Adrenal gland (tissue), 12 donors: Measurements from ENCODE around the gene NGFR. TPM values are rescaled to one million over a fixed set of nuclear protein-coding genes. Genes with fewer than 3 reads are reported as not detected.

ENCODE experiments used
- DNase-seq, 7 donors: peaks; one replicate each; pipeline ENCODE4 v3.0.0-alpha.2; 2019 to 2020
- H3K27ac ChIP-seq, 5 donors: fragments of 200-600 bp; sonication (generic) in 4 of 5; 1 replicate in 3 of 5; 2 replicates in 2 of 5; pipeline versions ENCODE4 v1.5.1 to v1.8.0; 2016 to 2020; ENCODE audit warnings: mild to moderate bottlenecking in 1 of 5
- H3K27me3 ChIP-seq: fragments of 200-600 bp; 2 replicates; pipeline ENCODE4 v1.8.0; 2021
- H3K36me3 ChIP-seq, 2 donors: fragments of 200-600 bp; replicated peaks in 1 of 2; 1 replicate in 1 of 2; 2 replicates in 1 of 2; pipeline versions ENCODE4 v1.5.1 to v1.8.0; 2018 to 2022
- H3K4me1 ChIP-seq, 2 donors: fragments of 200-600 bp; replicated peaks in 1 of 2; 1 replicate in 1 of 2; 2 replicates in 1 of 2; pipeline versions ENCODE4 v1.5.1 to v1.8.0; 2018 to 2021
- H3K4me3 ChIP-seq, 4 donors: fragments of 200-600 bp; sonication (generic) in 3 of 4; one replicate each; pipeline ENCODE4 v1.5.1; 2016 to 2018
- H3K9me3 ChIP-seq, 3 donors: fragments of 200-600 bp; sonication (generic) in 1 of 3; replicated peaks in 1 of 3; 1 replicate in 2 of 3; 2 replicates in 1 of 3; pipeline versions ENCODE4 v1.5.1 to v1.8.0; 2016 to 2021
- CTCF ChIP-seq, 6 experiments: fragments of 450-650 bp in 4 of 6; fragments of 200-600 bp in 2 of 6; sonication (generic) in 1 of 6; IDR thresholded peaks; 1 replicate in 5 of 6; 2 replicates in 1 of 6; pipeline versions ENCODE4 v1.5.1 to v1.8.0; 2016 to 2021; ENCODE audit warnings: antibody characterized with exemption in 6 of 6, mild to moderate bottlenecking in 2 of 6, moderate library complexity in 1 of 6
- POLR2A ChIP-seq, 2 donors: fragments of 450-650 bp; IDR thresholded peaks; one replicate each; pipeline ENCODE4 v1.6.1; 2017; ENCODE audit warnings: antibody characterized with exemption in 2 of 2, mild to moderate bottlenecking in 2 of 2, moderate library complexity in 1 of 2
- WGBS, 4 donors: extraction: QIAGEN DNeasy Blood & Tissue Kit in 2 of 4; methylation state at CpG; one replicate each; pipeline versions ENCODE4 v1.1.5 to v1.1.7; 2013 to 2017; 5-methylcytosine and 5-hydroxymethylcytosine counted together
- intact Hi-C, 2 donors: fragments of 100-400 bp; cut with DNase I; formaldehyde crosslinking; loops; one replicate each; pipeline versions ENCODE4 v1.14.1 to v1.15.0; 2022 to 2023
- polyA plus RNA-seq, 3 donors: library from polyadenylated mRNA; stranded (reverse); fragments of 200-250 nt in 2 of 3; fragments of 350-450 nt in 1 of 3; fragmentation: Illumina TruSeq in 1 of 3; extraction: RNeasy Lipid Tissue Mini Kit (QIAGEN cat#74804) in 1 of 3; gene quantifications; one replicate each; pipeline ENCODE4 v1.2.3, GENCODE V29; 2013 to 2014
- total RNA-seq, 9 donors: library from RNA; depleted of rRNA in 4 of 9; stranded (reverse); fragments of >200 nt in 4 of 9; fragments of 120-200 nt in 1 of 9; fragmentation: NEBNext Ultra II Directional in 1 of 9; extraction: Animal tissue kit (Norgen Biotek cat#: 25700) in 1 of 9; gene quantifications; one replicate each; pipeline versions ENCODE4 v1.1.0 to v1.2.4, GENCODE V29; 2013 to 2023
- donor health status: healthy with polysubstance abuse.
- donor health status: Bipolar disorder and iron deficiency.
- donor health status: DM: yes; HTN: yes; CAD: no.
- donor health status: DM: no; HTN: no; CAD: no.
- donor health status: DM: no; HTN: no; CAD: no.
- donor health status: DM: yes; HTN: yes; CAD: no.

Gene NGFR
- total and polyA plus RNA-seq, 12 donors = 4.2 to 77.8 (median 25.9) TPM

DNA sequence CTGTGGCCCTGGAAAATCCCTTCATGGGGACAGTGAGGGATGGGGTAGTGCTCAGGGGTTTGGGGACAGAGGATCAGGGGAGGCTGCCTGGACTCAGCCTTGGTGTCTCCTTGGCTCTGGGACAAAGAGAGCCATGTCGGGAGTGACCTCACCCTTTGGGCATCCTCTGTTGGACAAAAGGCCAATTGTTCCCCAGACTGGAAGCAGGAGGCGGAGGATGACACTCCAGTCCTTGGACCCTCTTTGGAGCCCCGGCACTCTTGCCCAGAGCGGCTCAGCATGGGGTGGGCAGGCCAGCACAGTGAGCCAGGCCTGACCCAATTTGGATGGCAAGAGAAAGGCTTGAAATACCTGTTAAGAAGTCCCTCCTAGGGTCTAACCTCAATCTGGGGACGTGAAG is 41.0 kb upstream of the NGFR start:
- no peak overlapping the region for H3K27ac ChIP-seq

DNA sequence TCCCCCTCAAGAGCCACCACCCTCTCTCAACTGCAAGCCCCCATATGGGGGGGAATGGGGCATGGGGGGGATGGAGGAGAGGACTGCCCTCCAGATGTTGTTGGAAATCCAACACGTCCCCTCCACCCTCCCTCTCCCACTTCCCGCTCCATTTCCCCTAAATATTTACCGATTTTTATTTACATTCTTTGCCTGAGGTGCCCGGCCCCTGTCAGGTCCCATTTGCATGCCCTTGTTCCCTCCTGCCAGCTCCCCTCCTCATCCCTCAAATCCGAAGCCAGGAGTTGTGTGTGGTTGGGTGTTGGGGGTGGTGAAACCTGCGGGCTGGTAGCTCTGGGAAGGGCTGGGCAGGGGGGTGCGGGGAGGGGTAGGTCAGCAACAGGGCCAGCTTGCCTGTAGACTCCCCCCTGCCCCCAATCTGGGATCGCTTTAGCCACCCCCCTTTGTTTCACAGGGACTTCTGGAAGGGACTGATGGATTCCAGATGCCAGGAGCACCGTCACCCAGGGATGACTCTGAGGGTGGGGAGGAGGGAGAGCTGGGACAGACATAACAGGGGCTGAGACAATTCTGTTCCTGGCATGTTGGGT is 39.7 kb upstream of the NGFR start:
- H3K36me3 ChIP-seq = no peaks in the 10 kb centered on the region
- intact Hi-C loops = no loop called here
- no peaks in the 10 kb centered on the region for H3K9me3 ChIP-seq
- H3K27ac ChIP-seq = no peak overlapping the region
- H3K4me3 ChIP-seq = no peak overlapping the region
- TF ChIP-seq POLR2A (IDR thresholded peaks at IDR 0.05) (no peak), CTCF (IDR thresholded peaks at IDR 0.05) (no peak)
- 57 to 69% (median 64%) methylated on average over 8 to 9 of the region's 9 CpGs for WGBS, 4 donors
- DNase-seq = no peak
- H3K4me1 ChIP-seq = no peaks in the 10 kb centered on the region
- peaks cover 10% of the 10 kb centered on the region for H3K27me3 ChIP-seq

More for the DNA sequence above, 41.0 kb upstream of the NGFR start:
- Histone ChIP-seq H3K9me3 (no peaks in the 10 kb centered on the region), H3K36me3 (no peaks in the 10 kb centered on the region), H3K4me3 (no peak overlapping the region), H3K4me1 (no peaks in the 10 kb centered on the region), H3K27me3 (peaks cover 10% of the 10 kb centered on the region)
- 66 to 78% (median 72%) methylated on average over 5 of the region's 5 CpGs for WGBS, 4 donors
- no peak for DNase-seq
- intact Hi-C loops = no loop called here
- TF ChIP-seq CTCF (IDR thresholded peaks at IDR 0.05) (no peak), POLR2A (IDR thresholded peaks at IDR 0.05) (no peak)

DNA sequence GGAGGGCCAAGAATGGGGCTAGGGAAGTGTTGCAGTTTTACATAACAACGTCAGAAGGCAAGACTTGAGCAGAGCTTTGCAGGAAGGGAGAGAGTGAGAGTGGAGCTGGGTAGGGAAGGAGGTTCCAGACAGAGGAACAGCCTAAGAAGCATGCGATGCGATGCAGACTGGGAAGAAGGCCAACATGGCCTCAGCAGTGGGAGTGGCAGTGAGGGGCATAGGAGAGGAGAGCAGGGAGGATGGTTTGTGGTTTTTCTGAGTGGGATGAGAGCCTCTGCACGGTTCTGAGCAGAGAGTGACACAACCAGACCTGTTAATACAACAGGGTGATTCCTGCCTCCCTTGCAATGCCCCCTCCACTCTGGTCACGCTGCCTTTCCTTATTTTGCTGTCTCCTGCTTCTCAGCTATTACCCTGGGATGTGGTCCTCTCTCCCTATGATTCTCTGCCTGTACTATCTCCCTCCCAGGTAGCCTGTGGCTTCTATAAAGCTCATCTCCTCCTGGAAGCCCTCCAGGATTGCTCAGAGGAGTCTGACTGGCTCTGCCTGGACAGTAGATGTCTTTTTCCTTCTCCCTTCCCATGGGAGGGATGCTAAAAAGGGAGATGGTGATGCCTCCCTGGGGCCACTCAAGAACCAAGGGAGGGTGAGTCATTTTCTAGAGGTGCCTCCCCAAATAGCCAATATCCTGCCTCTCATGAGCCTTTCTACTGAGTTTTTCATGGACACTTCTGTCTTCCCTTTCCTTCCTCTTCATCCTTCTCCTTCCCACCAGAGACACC is 38.7 kb upstream of the NGFR start:
- H3K27ac ChIP-seq = no peak overlapping the region
- intact Hi-C loops = no loop called here
- no peaks in the 10 kb centered on the region for H3K4me1 ChIP-seq
- peaks cover 17% of the 10 kb centered on the region for H3K27me3 ChIP-seq
- no peak overlapping the region for H3K4me3 ChIP-seq
- H3K36me3 ChIP-seq = no peaks in the 10 kb centered on the region
- no peaks in the 10 kb centered on the region for H3K9me3 ChIP-seq
- 28 to 34% (median 32%) methylated on average over 5 of the region's 5 CpGs for WGBS, 4 donors
- DNase-seq = peak in 1 of 7 donors; percentile 32
- no peak for TF ChIP-seq POLR2A (IDR thresholded peaks at IDR 0.05)
- TF ChIP-seq CTCF (IDR thresholded peaks at IDR 0.05) = no peak

GRCh38 chr17:49457564-49458535 is 37.2 kb upstream of the NGFR start:
- H3K36me3 ChIP-seq = no peaks in the 10 kb centered on the region
- no peak overlapping the region for H3K27ac ChIP-seq
- H3K9me3 ChIP-seq = no peaks in the 10 kb centered on the region
- DNase-seq = no peak
- no peaks in the 10 kb centered on the region for H3K4me1 ChIP-seq
- 53 to 63% (median 60%) methylated on average over 15 of the region's 15 CpGs for WGBS, 4 donors
- peaks cover 23% of the 10 kb centered on the region for H3K27me3 ChIP-seq
- intact Hi-C loops = no loop called here
- H3K4me3 ChIP-seq = no peak overlapping the region
- no peak for TF ChIP-seq CTCF (IDR thresholded peaks at IDR 0.05)
- TF ChIP-seq POLR2A (IDR thresholded peaks at IDR 0.05) = no peak
